ENCODE results near the gene SANBR. TPM values are rescaled to one million over a fixed set of nuclear protein-coding genes. Genes with fewer than 3 reads are reported as not detected.

The SANBR gene
- total and polyA plus RNA-seq, 2 of the 13 experiments (the other 11 are each of a cell fraction or from before 2014, with no cell fraction given), result 9.8 to 20.9 TPM

DNA sequence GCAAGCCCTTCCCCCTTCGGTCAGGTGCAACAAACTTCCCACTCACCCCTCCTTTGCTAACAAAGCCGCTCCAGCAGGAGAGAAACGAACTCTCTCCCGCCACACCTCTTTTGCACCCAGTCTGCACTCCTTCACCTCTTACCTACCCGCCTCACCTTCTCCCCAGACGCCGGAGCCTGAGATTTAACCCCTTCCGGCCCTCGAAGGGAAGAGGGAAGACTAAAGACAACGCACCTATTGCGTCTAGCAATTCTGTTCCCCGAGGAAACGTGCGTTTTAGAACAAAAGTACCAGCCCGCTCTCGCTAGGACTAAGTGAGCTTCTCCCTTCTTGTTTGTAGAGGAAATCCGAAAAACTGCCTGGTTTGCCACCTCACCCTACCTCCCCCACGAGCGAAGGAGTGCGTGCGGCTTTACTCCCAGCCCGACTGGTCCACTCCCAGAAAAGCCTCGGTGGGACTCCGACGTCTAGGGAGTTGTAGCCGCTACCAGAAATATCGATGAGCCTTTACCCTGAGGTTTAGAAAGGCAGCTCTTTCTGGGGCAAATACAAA is 48.6 kb upstream of the SANBR start (continued):
- TF ChIP-seq EP300 (IDR thresholded peaks at IDR 0.05; ENCODE audit: low read depth in 2 of 2, low read length in 2 of 2) (0 out of 4 replicates have a peak, but pooled peaks of 1 of the 2 experiments have one; percentile 42), EP300 (CRISPR knock-in tag; IDR thresholded peaks at IDR 0.05; ENCODE audit: borderline replicate concordance) (no peak), ZC3H4 (CRISPR knock-in tag; IDR thresholded peaks at IDR 0.05; ENCODE audit: borderline replicate concordance) (no peak; the same call in 1 of the 2 replicates), MXD3 (CRISPR knock-in tag; IDR thresholded peaks at IDR 0.05) (peak; percentile 11; the same call in 1 of the 2 replicates), HNRNPLL (IDR thresholded peaks at IDR 0.05; ENCODE audit: low read depth, low read length, poor library complexity, severe bottlenecking) (no peak), PAWR (CRISPR knock-in tag; IDR thresholded peaks at IDR 0.05; ENCODE audit: borderline replicate concordance) (peak; percentile 73; the same call in 1 of the 2 replicates), IRF2 (CRISPR knock-in tag; IDR thresholded peaks at IDR 0.05) (peak; percentile 38), JUN (CRISPR knock-in tag; IDR thresholded peaks at IDR 0.05) (no peak), ZMYM2 (CRISPR knock-in tag; IDR thresholded peaks at IDR 0.05) (no peak), ZNF331 (CRISPR knock-in tag; IDR thresholded peaks at IDR 0.05) (peak; percentile 38), ZC3H13 (CRISPR knock-in tag; IDR thresholded peaks at IDR 0.05) (no peak; the same call in 1 of the 2 replicates), HOXD1 (CRISPR knock-in tag; IDR thresholded peaks at IDR 0.05) (no peak), PHB2 (IDR thresholded peaks at IDR 0.05; ENCODE audit: partially characterized antibody) (no peak), ONECUT2 (CRISPR knock-in tag; IDR thresholded peaks at IDR 0.05) (no peak), ZNF207 (IDR thresholded peaks at IDR 0.05; ENCODE audit: borderline replicate concordance) (no peak), SRF (IDR thresholded peaks at IDR 0.05; ENCODE audit: low read depth, low read length) (no peak), ZFP91 (CRISPR knock-in tag; IDR thresholded peaks at IDR 0.05; ENCODE audit: borderline replicate concordance) (no peak; the same call in 1 of the 2 replicates), PRMT3 (CRISPR knock-in tag; IDR thresholded peaks at IDR 0.05; ENCODE audit: borderline replicate concordance, low read depth) (no peak), NFIB (CRISPR knock-in tag; IDR thresholded peaks at IDR 0.05; ENCODE audit: borderline replicate concordance) (no peak), SKIL (CRISPR knock-in tag; IDR thresholded peaks at IDR 0.05; ENCODE audit: borderline replicate concordance) (0 out of 2 replicates have a peak, but pooled peaks have one; percentile 11), ZNF282 (IDR thresholded peaks at IDR 0.05; ENCODE audit: partially characterized antibody) (no peak), KDM4B (CRISPR knock-in tag; IDR thresholded peaks at IDR 0.05) (no peak)
- TF ChIP-seq, protein P1, sequence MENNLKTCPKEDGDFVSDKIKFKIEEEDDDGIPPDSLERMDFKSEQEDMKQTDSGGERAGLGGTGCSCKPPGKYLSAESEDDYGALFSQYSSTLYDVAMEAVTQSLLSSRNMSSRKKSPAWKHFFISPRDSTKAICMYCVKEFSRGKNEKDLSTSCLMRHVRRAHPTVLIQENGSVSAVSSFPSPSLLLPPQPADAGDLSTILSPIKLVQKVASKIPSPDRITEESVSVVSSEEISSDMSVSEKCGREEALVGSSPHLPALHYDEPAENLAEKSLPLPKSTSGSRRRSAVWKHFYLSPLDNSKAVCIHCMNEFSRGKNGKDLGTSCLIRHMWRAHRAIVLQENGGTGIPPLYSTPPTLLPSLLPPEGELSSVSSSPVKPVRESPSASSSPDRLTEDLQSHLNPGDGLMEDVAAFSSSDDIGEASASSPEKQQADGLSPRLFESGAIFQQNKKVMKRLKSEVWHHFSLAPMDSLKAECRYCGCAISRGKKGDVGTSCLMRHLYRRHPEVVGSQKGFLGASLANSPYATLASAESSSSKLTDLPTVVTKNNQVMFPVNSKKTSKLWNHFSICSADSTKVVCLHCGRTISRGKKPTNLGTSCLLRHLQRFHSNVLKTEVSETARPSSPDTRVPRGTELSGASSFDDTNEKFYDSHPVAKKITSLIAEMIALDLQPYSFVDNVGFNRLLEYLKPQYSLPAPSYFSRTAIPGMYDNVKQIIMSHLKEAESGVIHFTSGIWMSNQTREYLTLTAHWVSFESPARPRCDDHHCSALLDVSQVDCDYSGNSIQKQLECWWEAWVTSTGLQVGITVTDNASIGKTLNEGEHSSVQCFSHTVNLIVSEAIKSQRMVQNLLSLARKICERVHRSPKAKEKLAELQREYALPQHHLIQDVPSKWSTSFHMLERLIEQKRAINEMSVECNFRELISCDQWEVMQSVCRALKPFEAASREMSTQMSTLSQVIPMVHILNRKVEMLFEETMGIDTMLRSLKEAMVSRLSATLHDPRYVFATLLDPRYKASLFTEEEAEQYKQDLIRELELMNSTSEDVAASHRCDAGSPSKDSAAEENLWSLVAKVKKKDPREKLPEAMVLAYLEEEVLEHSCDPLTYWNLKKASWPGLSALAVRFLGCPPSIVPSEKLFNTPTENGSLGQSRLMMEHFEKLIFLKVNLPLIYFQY (CRISPR knock-in tag; IDR thresholded peaks at IDR 0.05; ENCODE audit: borderline replicate concordance), result peak; percentile 10; the same call in 1 of the 2 replicates
